Loucy (cell line): Measurements from ENCODE around the gene PPFIA3.

Source experiments
- CTCF ChIP-seq: fragments of 200-600 bp; sonication (generic); conservative IDR thresholded peaks from 2 replicates; pipeline ENCODE4 v1.5.1; 2014; ENCODE audit warnings: mild to moderate bottlenecking, antibody characterized with exemption, low read length
- EZH2phosphoT487 ChIP-seq: fragments of 200-600 bp; IDR thresholded peaks from 2 replicates; pipeline ENCODE4 v1.6.1; 2018; ENCODE audit warnings: antibody characterized with exemption, mild to moderate bottlenecking, moderate library complexity, borderline replicate concordance

GRCh38 chr19:49168421-49168820 lies 49.1 kb downstream of the PPFIA3 start:
- TF ChIP-seq CTCF (no peak), EZH2phosphoT487 (no peak)
